OCI-LY3 (cell line): ENCODE data around the gene METTL2A.
"Not testable (repeated sequence)": the region's sequence is repeated elsewhere in the genome, so short reads cannot be mapped to it uniquely, and the experiment has no call there.

Experiments used
- EZH2phosphoT487 ChIP-seq: fragments of 200-600 bp; shearing (Covaris generic); IDR thresholded peaks from 2 replicates; pipeline ENCODE4 v1.6.1; 2018; ENCODE audit warnings: antibody characterized with exemption, mixed run types, low read depth
- TF ChIP-seq, protein P1 (sequence below): fragments of 200-600, 300-600 bp; sonication (generic); IDR thresholded peaks from 2 replicates; pipeline ENCODE4 v1.5.1; 2014; ENCODE audit warnings: antibody characterized with exemption, low read length, low read depth

DNA sequence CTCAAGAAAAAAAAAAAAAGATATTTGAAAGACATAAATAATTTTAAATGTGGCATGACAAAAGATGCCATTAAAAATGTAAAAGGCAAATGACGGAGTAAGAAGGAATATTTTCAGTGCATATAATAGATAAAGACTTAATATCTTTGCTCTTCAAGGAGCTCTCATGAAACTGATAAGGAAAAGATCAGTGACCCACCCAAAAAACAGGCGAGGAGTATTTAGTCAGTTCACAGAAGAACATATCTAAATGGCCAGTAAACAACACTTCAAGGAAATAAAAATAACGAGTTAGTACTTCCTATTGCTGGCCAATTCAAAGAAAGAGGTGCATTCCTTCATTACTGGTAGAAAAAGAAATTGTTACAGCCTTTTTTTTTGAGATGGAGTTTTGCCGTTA lies 22.1 kb downstream of the METTL2A start:
- TF ChIP-seq, protein P1, sequence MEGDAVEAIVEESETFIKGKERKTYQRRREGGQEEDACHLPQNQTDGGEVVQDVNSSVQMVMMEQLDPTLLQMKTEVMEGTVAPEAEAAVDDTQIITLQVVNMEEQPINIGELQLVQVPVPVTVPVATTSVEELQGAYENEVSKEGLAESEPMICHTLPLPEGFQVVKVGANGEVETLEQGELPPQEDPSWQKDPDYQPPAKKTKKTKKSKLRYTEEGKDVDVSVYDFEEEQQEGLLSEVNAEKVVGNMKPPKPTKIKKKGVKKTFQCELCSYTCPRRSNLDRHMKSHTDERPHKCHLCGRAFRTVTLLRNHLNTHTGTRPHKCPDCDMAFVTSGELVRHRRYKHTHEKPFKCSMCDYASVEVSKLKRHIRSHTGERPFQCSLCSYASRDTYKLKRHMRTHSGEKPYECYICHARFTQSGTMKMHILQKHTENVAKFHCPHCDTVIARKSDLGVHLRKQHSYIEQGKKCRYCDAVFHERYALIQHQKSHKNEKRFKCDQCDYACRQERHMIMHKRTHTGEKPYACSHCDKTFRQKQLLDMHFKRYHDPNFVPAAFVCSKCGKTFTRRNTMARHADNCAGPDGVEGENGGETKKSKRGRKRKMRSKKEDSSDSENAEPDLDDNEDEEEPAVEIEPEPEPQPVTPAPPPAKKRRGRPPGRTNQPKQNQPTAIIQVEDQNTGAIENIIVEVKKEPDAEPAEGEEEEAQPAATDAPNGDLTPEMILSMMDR, result not testable (repeated sequence)
- not testable (repeated sequence) for TF ChIP-seq EZH2phosphoT487
